Activated CD4-positive, alpha-beta T cell treated with anti-CD3 and anti-CD28 coated beads, Interleukin-2, amount 50 U/mL, for 1 hour (primary cell): ENCODE results near the gene SPATA16.
"Not testable (repeated sequence)": the region's sequence is repeated elsewhere in the genome, so short reads cannot be mapped to it uniquely, and the experiment has no call there.

Source experiments
- DNase-seq: peaks from one replicate; pipeline ENCODE4 v3.0.0-alpha.2; 2020

SPATA16 gene

DNA sequence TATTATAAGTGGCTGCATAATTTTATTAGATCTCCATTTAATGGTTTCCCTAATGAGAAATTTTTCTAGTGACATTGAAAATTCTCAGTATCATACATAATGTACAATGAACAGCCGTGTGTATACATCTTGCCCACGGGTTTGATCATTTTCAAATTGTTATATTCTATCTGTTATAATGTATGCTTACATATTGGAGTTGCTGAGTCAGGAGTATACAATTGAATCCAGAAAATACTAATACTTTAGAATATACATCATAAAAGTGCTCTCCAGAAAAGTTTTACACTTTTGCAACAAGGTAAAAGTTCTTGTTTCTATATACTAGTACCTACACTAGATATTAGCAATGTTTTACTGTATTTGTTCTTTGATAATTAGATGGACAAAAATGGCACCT lies 82.8 kb downstream of the SPATA16 start:
- no peak for DNase-seq

DNA sequence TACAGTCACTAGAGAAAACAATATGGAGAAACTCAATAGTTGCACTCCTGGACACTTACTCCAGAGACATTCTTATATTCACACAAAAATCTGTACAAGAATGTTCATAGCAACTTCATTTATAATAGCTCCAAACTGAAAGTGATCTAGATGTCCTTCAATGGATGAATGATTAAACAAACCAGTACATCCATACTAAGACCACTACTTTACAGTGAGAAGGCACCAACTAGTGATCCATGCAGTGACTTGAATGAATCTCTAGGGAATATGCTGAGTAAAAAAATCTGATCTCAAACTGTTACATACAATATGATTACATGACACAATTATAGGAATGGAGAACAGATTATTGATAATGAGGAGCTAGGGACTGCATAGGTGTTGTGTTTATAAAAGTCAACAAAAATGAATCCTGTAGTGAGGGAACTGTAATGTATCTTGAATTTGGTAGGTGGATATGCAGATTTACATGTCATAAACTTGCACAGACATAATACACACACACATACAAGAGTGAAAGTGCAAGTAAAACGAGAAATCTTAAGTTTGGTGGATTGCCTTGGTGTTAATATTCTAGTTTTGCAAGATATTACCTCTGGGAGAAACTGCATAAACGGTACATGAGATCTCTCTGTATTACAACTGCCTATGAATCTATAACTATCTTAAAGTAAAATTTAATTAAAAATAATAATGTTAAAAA lies 85.7 kb downstream of the SPATA16 start:
- no peak for DNase-seq

DNA sequence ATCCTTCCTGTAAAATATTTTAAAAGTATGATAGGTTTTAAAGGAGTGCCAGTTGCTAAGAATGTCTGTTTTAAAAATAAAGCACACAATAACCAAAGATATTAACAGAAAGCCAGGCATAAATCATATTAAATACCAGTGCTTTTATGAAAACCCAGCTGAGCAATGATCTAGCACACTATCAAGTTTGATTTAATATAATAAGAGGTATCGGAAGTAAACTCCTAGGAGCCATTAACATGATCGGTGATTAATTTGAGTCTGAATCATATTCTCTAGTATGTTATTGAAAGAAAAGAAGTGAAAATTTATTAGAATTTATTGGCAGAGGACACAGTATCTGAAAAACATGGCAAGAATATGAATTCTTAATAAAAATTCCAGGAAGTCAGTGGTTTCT lies 91.7 kb downstream of the SPATA16 start:
- DNase-seq, result no peak

DNA sequence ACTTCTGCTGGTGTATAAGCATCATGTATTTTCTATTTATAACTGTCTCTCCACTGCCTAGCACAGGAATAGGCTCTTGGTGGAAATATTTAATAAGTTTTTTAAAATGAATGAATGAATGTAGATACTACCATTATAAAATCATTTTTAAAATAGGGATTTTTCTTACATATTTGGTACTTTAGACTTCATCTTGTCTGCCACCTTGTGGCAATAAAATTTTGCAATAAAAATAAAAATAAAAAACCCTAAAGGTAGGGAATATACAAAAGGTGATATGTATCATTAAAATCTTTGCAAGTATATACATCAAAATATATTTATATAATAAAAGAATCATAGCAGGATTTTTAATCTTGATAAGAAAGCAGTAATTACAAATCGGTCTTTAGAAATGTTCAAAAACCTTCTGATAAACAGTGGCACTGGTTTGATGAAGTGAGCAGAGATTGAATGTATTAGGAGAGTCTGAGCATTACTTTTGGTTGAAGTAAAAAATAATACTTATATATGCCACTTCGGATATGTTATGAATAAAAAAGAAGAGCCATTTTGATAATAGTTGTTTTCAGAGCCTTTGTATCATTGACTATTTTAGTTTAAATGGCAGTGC lies 95.2 kb downstream of the SPATA16 start:
- no peak for DNase-seq

DNA sequence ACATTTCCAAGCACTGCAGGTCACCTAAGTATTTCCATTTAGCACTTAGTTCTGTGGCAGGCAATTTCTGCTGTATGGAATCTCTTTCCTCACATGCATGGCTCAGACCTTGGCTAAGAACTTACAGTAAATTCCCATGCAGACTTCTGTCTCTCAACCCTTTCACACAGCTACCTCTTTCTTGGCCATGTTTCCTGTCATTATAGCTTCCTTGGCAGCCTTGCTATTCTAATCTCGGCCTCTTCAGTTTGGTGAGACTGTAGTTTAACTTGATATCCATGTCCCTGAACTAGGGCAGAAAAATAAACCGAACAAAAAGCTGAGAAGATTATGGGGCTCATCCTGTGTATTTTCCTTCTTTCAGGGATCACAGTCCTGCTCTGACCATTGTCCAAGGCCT lies 96.0 kb downstream of the SPATA16 start:
- DNase-seq, result no peak

DNA sequence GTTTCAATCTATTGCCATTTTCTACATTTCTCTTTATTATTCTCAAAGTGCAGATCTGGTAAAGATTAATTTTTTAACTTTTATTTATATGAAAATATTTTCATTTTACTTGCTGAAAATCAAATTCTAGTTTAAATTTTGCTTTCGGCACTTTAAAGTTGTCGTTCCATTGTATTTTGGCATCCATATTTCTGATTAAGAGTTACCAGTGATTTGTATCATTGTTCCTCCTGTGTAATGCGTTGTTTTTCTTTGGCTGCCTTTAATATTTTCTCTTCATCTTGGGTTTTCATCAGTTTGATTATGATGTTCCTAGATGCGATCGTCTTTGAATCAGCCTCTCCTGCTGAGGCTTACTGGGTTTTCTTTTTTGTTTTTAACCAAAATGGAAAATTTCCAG lies 97.3 kb downstream of the SPATA16 start:
- DNase-seq, result no peak

DNA sequence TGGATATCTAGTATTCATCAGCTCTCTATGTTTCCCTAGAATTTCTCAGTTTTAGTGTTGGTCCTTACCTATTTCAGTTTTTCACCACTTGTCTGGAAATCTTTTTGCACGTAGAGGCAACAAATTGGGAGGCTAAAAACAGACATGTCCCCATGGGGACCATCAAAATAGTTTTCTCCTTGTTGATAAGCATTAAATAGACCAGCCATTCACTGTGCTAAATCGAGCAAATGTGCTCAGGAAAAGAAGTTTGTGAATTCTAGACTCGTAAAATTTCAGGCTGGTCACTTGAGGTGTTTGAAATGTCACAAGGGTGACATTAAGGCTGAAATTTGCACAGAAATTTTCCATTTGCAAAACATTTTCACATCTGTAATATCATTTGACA lies 102.6 kb downstream of the SPATA16 start:
- DNase-seq, result no peak

DNA sequence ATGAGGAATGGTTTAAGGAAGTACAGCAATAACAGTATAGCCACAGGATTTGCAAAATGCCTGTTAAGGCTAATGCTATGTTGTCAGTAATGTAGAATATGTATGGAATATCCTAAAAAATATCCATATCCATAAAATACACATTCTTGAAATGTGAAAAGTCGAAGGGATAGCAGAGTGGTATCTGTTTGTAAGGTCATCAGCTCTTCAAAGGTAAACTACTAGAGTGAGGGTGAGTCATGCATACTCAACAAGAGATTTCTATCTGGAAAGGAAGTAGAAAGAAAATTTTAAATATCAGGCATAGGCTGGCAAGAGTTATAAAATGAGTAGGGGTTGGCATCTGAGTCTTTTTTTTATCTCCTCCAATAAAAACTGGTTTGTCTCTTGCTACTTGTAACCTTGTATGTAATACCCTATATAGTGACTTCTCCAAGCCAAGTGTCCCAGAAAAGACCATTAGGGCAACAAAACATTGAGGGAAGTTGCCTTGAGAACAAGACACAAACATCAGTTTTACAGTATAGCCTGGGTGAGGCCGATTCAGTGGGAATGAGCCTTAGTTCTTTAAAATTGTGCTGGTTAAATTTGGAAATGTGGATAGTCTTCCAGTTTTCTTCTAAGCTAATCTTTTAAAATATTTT lies 103.1 kb downstream of the SPATA16 start:
- no peak for DNase-seq

DNA sequence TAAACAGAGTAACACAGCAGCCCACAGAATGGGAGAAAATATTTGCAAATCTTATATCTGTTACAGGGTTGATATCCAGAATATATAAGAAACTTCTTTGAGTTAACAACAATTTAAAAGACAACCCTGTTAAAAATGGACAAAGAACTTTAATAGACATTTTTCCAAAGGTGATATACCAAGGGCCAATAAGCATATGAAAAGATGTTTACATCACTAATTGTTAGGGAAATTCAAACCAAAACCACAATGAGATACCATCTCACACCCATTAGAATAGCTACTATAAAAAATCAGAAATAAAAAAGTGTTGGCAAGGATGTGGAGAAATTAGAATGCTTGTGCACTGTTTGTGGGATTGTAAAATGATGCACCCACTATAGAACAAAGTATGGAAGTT lies 110.8 kb downstream of the SPATA16 start:
- no peak for DNase-seq

DNA sequence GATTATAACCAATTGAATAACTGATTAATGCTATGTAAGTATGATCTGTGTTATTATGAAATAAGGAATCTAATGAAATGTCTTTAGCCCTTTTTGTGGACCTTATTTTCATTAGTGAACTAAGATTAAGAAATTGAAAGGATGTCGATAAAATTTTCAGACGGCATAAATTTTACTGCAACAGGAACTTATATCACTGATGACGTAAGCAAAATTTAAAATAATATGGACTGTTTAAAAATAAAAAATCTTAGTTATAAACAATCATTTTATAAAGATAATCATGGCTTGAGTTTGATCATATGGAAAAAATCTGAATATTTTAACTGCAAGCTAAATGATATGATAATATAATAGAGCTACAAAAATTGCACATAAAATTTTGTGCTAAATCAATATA lies 112.7 kb downstream of the SPATA16 start:
- no peak for DNase-seq

DNA sequence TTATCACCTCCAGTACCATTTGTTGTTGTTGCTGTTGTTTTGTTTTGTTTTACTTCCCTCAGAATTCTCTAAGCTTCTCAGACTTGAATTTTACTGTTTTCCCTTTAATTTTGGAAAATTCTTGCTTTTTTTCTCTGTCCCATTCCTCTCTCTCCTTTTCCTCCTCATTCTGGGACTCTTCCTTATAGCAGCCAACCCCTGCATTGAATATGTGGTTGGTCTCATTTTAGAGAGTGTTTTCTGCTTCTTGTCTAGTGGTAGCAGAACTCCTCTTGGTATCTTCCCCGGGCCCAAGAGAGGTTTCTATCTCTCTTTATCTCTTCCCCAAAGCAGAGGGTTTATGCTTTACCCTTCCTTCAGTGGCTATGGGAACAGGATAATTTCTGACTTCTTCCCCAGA lies 113.6 kb downstream of the SPATA16 start:
- DNase-seq, result no peak

DNA sequence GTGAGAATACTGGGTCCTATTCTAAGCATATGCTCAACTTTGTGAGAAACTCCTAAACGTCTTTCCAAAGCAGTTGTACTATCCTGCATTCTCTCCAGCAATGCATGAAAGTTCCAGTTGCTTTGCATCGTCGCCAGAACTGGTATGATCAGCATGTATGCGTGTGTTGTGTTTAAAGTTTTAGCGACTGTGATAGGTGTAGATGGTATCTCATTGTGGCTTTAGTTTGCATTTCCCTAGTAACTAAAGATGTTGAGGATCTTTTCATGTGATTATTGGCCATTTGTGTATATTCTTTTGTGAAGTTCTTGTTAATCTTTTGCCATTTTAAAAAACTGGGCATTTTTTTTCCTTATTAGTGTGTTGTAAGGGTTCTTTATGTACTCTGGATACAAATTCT lies 115.1 kb downstream of the SPATA16 start:
- no peak for DNase-seq

DNA sequence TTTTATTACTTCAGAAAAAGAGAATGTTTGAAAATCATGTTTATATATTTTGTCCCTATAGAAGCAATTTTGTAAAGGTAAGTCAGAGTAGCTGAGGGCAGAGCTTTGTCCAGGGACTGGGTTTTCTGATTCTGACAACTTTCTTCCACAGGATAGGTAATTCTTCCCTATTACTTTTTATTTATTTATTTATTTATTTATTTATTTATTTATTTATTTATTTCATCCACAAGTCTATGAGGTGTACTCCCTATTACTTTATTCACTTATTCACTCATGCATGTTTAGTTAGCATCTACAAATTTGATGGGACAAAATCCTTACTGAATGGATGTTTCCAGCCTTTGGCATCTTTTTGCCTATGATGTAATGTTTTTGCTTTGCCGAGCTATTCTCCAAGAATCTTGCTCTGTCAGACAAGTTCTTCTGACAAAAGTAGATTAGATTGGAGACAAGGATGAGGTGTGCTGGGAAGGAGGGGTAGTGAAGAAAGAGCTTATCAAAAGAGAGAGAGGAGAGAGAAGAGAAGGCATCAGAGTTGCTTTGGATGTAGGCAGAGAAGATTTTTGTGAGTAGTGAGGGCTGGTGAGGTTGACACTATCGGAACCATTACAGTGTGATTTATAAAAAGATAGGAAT lies 119.4 kb downstream of the SPATA16 start:
- DNase-seq, result no peak

DNA sequence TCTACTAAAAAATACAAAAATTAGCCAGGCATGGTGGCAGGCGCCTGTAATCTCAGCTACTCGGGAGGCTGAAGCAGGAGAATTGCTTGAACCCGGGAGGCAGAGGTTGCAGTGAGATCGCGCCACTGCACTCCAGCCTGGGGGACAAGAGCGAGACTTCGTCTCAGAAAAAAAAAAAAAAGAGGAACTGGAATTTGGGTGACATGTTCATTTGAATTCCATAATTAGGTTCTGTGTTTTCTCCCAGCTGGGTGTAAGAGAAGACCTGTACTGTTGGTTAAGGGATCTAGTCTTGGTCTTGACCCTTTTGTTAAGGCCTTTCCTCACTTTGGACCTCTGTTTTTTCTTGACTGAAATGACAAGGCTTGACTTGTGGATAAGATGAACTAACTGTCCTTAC lies 120.9 kb downstream of the SPATA16 start:
- not testable (repeated sequence) for DNase-seq

DNA sequence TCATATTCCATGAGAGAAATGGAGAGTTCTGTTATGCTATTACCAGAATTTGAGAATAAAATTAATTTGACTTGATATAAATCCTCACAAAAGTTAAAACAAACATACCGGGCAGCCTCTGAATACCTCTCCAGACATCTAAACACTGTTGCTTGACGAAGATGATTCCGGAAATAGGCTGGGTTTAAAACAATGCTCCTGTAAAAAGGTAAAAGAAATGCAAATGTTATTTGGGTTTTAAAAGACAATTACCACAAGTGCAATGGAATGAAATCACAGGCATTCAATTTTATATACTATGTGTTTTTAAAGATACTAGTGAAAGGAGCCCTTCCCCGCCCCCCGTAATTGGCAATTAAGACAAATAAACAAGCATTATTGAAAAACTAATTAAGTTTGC lies 121.7 kb downstream of the SPATA16 start:
- no peak for DNase-seq

DNA sequence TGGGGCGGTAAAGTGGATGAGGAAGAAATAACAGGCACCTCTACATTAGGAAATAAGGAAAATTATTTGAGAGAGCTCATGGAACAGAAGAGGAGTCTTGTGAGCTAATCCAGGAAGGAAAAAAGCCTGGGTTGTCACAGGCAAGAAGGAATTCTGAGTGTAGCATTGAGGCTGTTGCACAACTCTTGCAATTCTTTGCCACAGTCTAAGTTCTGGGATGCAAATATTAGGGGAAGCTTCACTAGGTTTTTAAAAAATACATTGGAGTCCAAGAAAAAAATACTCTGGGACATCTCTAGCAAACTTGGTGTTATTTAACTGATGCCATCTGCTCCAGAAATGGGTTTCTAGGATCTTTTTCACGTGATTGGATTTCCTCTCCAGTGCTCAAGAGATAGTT lies 122.3 kb downstream of the SPATA16 start:
- DNase-seq, result no peak

DNA sequence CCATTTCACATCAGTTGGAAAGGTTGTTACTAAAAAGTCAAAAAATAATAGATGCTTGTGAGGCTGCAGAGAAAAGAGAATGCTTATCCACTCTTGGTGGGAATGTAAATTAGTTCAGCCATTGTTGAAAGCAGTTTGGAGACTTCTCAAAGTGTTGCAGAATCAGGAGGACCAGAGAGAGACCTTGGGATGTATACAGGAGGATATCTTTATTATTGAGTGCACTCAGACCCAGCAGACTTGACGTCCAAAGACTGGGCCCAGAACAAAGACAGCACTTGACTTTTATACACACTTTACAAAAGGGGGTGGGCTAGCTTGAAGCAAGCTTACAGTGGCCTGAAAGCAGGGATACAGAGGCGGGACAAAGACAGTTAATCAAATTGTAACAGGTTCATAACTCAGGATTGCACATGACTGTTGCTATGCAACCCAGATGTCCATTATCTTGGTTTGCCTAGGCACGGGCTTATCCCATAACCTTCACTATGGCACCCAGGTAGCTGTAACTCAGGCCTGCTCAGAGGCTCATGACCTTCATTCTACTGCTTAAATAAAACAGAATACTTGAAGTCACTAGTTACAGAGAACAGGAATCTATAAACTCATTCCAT lies 127.7 kb downstream of the SPATA16 start:
- no peak for DNase-seq

DNA sequence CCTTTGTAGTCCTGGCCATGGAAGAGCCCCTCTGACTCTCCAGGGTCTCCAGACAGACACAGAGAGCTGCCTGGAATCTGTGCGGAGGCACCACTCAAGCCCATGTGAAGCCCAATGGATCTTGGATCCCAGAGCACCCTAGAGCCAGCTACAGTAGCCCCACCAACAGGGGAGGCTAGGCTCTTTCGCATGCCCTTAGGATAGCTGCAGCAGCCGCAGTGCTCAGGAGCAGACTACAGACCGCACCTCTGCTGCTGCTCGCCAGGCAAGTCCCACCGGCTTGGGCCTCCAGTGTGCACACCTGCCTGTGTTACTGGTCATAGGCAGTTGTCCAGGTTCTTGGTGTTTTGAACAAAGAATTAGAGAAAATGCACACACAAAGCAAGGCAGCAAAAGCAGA lies 131.6 kb downstream of the SPATA16 start:
- DNase-seq, result no peak

DNA sequence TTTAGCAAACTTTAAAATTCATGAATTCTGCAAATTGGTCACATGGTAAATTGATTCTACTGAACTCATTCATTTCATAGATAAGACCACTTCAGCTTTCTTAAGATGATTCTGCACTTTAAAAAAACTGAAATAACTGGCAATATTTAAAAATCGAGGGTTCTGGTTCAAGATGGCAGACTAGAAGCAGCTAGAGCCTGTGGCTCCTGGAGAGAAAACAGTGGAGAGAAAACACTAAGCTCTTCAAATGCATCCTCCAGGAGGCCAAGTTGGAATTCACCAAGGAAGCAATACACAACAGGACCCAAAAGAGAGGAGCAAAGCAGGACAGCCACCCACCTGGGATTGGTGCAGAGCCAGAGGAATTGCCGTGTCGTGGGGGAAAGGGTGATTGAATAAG lies 132.1 kb downstream of the SPATA16 start:
- DNase-seq, result no peak

DNA sequence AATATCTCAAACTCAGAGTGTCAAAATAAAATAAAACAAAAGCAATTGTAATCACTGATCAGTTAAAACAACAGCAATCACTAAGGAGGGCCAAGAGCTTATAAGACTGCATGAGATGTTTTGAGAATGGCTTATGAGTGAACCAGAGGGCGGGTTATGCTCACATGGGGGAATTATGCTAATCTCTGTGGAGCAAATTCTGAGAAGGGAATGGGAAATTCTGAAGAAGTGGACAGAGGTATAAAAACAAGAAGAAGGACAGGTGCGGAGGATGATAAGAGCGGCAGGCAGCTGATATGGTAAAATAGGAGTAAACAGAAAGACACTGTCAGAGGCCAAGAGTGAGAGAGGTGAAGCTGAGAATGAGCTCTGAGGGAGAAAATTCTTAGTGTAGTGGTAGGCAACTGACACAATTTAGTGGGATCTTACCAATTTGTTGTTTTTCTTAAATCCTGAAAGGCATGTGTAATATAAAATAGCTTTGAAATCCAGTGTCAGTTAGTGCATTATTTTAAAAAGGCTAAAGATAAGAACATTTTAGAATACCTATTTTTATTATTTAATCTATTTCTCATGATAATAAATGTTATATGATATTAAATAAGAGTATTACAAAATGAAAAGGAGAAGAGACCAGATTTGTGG lies 133.8 kb downstream of the SPATA16 start:
- no peak for DNase-seq

DNA sequence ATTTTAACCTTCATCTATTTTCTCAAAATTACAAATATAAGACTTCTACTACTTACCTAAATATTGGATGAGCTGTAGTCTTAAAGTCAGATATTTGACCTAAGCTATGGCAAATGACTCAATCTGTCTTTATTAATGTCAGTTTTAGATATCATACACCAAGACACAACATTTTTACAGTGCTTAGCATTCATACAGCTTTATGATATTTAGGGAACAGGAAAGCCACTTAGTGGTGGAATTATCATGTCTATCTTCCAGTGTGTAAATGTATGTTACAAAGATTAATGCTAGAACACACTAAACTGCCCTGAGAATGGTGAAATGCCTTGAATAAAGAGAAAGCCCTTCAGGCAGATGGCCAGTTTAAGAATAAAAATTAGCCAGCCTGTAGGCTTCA lies 135.0 kb downstream of the SPATA16 start:
- DNase-seq, result no peak

DNA sequence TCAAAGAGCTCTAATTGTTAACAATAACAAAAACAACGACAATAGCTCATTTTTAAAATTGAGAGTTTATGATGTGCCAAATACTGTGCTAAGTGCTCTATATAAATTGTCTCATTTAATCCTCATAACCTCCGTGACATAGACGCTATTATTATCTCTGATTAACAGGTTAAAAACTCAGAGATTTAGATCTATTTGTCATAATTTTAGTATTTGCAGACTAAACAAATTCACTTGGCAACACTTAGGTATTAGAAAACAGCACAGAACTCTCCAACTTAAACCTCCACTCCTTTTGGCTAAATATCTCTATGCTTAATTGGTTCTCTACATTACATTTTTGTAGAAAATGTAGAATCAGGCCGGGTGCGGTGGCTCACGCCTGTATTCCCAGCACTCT lies 136.4 kb downstream of the SPATA16 start:
- no peak for DNase-seq

DNA sequence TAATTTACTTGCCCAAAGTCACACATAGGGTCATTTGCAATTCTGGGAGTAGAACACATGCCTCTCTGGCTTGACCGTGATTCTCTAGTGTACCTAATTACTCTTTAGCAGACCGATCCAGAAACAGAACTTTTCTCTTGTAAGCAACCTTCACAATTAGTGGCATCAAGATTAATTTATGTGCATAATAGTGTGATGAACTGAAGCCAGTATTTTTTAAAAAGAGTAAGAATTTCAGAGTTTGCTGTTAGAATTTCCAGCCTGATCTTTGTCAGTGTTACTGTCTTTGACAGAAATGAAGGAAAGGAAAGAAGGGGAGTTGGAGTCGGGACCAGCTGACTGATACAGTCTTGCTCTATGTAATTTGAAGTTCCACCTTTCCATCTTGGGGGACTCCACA lies 137.1 kb downstream of the SPATA16 start:
- no peak for DNase-seq
